Peyer's patch (tissue), 4 donors: ENCODE measurements around the gene CDH4. TPM values are rescaled to one million over a fixed set of nuclear protein-coding genes. Genes with fewer than 3 reads are reported as not detected.
"Not testable (repeated sequence)": the region's sequence is repeated elsewhere in the genome, so short reads cannot be mapped to it uniquely, and the experiment has no call there.

ENCODE experiments used
- DNase-seq, 3 donors: peaks; one replicate each; pipeline ENCODE4 v3.0.0-alpha.2; 2017 to 2019
- H3K27ac ChIP-seq, 4 donors: fragments of 200-600 bp; sonication (generic); one replicate each; pipeline ENCODE4 v1.5.1; 2016 to 2019
- H3K27me3 ChIP-seq, 2 donors: fragments of 200-600 bp; sonication (generic); one replicate each; pipeline ENCODE4 v1.5.1; 2019
- H3K36me3 ChIP-seq, 3 donors: fragments of 200-600 bp; sonication (generic); one replicate each; pipeline ENCODE4 v1.5.1; 2016 to 2019
- H3K4me1 ChIP-seq, 4 donors: fragments of 200-600 bp; sonication (generic); one replicate each; pipeline ENCODE4 v1.5.1; 2016 to 2019
- H3K4me3 ChIP-seq, 4 donors: fragments of 200-600 bp; sonication (generic); 1 replicate in 3 of 4; 2 replicates in 1 of 4; pipeline ENCODE4 v1.5.1; 2016 to 2019; ENCODE audit warnings: mild to moderate bottlenecking in 1 of 4
- H3K9me3 ChIP-seq, 4 donors: fragments of 200-600 bp; sonication (generic); one replicate each; pipeline ENCODE4 v1.5.1; 2016 to 2019; ENCODE audit warnings: mild to moderate bottlenecking in 1 of 4
- POLR2A ChIP-seq, 2 donors: fragments of 450-650 bp; IDR thresholded peaks; one replicate each; pipeline ENCODE4 v1.5.1; 2017; ENCODE audit warnings: antibody characterized with exemption in 2 of 2, mild to moderate bottlenecking in 2 of 2, moderate library complexity in 2 of 2
- total RNA-seq, 4 donors: library from RNA; depleted of rRNA; stranded (reverse); fragments of >200 nt; gene quantifications; one replicate each; pipeline ENCODE4 v1.1.0, GENCODE V29; 2016
- TF ChIP-seq, protein P1 (sequence below), 6 experiments: fragments of 450-650 bp in 4 of 6; fragments of 200-600 bp in 2 of 6; sonication (generic) in 1 of 6; IDR thresholded peaks; one replicate each; pipeline ENCODE4 v1.5.1; 2017 to 2019; ENCODE audit warnings: antibody characterized with exemption in 6 of 6, mild to moderate bottlenecking in 3 of 6, moderate library complexity in 1 of 6

Gene CDH4
- total RNA-seq, 4 donors from 2014 or later, result 0.27 TPM; not detected in 3

DNA sequence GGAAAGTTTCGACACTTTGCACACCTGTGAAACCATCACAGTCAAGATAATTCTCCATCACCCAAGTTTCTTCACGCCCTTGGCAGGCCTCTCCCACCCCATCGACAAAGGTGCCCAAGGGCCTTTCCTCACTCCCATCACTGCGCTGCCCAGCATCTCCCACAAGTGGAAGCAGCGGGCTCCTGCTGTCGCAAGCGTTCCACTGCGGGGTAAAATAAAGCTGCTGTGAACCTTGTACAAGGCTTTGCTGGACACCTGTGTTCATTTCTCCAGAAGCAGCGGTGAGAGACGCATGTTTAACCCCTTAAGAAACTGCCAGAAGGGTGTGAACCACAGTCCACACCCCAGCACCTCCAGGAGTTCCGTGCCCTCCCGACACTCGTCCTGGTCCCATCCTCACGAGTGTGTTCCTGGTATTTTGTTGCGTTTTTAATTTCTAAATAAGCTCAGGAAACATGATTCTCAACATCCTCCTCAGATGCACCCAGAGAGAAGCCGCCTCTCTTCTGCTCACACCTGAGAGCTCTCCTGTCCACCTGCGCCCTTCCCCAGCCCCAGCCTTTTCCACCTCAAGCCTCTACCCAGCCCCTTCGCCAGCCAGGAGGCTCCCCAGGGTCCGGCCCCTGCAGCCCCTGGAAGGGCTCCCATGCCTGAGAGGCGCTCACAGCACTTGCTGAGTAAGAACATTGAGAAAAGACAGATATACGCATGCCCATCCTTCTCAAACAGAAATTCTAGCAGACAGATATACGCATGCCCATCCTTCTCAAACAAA, 716.2 kb downstream of the CDH4 start:
- peak in 1 of 3 donors; percentile 26 for DNase-seq
- Histone ChIP-seq H3K27me3 (peaks cover 0 to 11% of the 10 kb centered on the region in 2 donors), H3K36me3 (no peaks in the 10 kb centered on the region), H3K4me3 (no peak overlapping the region), H3K4me1 (no peaks in the 10 kb centered on the region), H3K9me3 (no peaks in the 10 kb centered on the region), H3K27ac (no peak overlapping the region)
- no peak for TF ChIP-seq POLR2A (IDR thresholded peaks at IDR 0.05)
- TF ChIP-seq, protein P1, sequence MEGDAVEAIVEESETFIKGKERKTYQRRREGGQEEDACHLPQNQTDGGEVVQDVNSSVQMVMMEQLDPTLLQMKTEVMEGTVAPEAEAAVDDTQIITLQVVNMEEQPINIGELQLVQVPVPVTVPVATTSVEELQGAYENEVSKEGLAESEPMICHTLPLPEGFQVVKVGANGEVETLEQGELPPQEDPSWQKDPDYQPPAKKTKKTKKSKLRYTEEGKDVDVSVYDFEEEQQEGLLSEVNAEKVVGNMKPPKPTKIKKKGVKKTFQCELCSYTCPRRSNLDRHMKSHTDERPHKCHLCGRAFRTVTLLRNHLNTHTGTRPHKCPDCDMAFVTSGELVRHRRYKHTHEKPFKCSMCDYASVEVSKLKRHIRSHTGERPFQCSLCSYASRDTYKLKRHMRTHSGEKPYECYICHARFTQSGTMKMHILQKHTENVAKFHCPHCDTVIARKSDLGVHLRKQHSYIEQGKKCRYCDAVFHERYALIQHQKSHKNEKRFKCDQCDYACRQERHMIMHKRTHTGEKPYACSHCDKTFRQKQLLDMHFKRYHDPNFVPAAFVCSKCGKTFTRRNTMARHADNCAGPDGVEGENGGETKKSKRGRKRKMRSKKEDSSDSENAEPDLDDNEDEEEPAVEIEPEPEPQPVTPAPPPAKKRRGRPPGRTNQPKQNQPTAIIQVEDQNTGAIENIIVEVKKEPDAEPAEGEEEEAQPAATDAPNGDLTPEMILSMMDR (IDR thresholded peaks at IDR 0.05), result no peak

DNA sequence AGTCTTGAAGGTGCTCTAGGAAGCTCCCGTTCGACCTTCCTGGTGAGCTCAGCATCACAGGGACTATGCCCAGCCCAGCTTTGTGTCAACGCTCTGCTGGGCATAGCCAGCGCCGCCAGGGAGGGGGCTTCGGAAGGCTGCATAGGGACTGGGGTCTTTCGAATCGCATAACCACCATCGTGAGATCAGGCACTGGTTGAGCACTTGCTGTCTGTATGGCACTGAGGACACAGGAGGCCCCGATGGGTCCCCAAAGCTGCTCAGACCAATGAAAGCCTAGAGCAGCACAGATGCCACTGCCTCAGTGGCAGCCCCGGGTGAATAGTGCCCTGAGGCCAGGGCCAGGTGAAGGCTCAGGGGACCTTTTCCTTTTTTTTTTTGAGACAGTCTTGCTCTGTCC, 716.9 kb downstream of the CDH4 start:
- DNase-seq, result peak in 1 of 3 donors; percentile 30
- TF ChIP-seq, protein P1 (IDR thresholded peaks at IDR 0.05), result no peak
- TF ChIP-seq POLR2A (IDR thresholded peaks at IDR 0.05), result no peak
- no peak overlapping the region for H3K27ac ChIP-seq
- peaks cover 0 to 11% of the 10 kb centered on the region in 2 donors for H3K27me3 ChIP-seq
- no peaks in the 10 kb centered on the region for H3K9me3 ChIP-seq
- H3K4me3 ChIP-seq, result no peak overlapping the region
- H3K4me1 ChIP-seq, result no peaks in the 10 kb centered on the region
- H3K36me3 ChIP-seq, result peaks cover 0 to 5% (median 0%) of the 10 kb centered on the region in 3 donors

DNA sequence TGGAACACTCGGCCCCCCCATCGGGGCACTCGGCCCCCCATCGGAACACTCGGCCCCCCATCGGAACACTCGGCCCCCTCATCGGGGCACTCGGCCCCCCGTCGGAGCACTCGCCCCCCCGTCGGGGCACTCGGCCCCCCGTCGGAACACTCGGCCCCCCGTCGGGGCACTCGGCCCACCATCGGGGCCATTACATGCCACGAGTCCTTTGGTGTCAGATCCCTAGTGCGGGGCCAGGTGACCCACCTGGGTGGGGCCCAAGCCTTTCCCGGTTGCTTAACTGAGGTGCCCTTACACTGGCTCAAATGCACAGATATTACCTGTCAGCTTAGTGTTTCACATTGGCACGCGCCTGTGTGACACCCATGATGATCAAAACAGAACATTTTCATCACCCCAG, 717.7 kb downstream of the CDH4 start:
- Histone ChIP-seq H3K27ac (no peak overlapping the region), H3K36me3 (peaks cover 0 to 11% (median 0%) of the 10 kb centered on the region in 3 donors), H3K9me3 (no peaks in the 10 kb centered on the region), H3K4me1 (no peaks in the 10 kb centered on the region), H3K27me3 (peaks cover 0 to 11% of the 10 kb centered on the region in 2 donors), H3K4me3 (no peak overlapping the region)
- TF ChIP-seq, protein P1 (IDR thresholded peaks at IDR 0.05), result no peak
- TF ChIP-seq POLR2A (IDR thresholded peaks at IDR 0.05), result no peak
- DNase-seq, result no peak

DNA sequence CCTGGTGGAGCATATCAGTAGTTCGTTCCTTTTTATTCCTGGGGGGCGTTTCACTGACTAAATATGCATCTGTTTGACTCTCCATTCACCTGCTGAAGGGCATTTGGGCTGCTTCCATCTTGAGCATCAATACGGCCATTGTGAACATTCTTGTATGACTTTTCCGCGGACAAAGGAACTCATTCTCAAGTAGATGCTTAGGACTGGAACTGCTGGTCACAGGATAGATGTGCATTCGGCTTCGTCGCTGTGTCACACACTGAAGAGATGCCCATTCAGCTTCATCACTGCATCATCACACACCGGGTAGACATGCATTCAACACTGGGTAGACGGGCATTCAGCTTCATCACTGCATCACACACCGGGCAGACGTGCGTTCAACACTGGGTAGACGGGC, 718.3 kb downstream of the CDH4 start:
- no peak for TF ChIP-seq POLR2A (IDR thresholded peaks at IDR 0.05)
- TF ChIP-seq, protein P1 (IDR thresholded peaks at IDR 0.05), result no peak

DNA sequence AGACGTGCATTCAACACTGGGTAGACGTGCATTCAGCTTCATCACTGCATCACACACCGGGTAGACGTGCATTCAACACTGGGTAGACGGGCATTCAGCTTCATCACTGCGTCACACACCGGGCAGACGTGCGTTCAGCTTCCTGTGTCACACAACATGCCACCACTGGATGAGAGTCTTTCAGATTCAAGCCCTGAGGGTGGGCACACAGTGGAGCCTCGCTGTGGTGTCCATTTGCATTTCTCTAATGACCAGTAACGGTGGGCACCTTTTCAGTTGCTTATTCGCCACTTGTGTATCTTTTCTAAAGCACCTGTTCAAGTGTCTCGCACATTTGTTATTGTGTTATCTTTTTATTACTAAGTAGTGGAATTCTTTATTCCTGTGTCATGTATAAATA, 719.5 kb downstream of the CDH4 start:
- H3K4me1 ChIP-seq, H3K27me3 ChIP-seq, H3K27ac ChIP-seq, H3K9me3 ChIP-seq, DNase-seq, H3K4me3 ChIP-seq: not testable (repeated sequence)
- peaks cover 0 to 25% (median 0%) of the 10 kb centered on the region in 3 donors for H3K36me3 ChIP-seq

More for the DNA sequence above, 718.3 kb downstream of the CDH4 start:
- H3K27me3 ChIP-seq, result peaks cover 0 to 11% of the 10 kb centered on the region in 2 donors
- no peaks in the 10 kb centered on the region for H3K9me3 ChIP-seq
- peaks cover 0 to 14% (median 0%) of the 10 kb centered on the region in 3 donors for H3K36me3 ChIP-seq
- H3K4me3 ChIP-seq, result no peak overlapping the region
- H3K4me1 ChIP-seq, result no peaks in the 10 kb centered on the region
- DNase-seq, result no peak
- H3K27ac ChIP-seq, result no peak overlapping the region

DNA sequence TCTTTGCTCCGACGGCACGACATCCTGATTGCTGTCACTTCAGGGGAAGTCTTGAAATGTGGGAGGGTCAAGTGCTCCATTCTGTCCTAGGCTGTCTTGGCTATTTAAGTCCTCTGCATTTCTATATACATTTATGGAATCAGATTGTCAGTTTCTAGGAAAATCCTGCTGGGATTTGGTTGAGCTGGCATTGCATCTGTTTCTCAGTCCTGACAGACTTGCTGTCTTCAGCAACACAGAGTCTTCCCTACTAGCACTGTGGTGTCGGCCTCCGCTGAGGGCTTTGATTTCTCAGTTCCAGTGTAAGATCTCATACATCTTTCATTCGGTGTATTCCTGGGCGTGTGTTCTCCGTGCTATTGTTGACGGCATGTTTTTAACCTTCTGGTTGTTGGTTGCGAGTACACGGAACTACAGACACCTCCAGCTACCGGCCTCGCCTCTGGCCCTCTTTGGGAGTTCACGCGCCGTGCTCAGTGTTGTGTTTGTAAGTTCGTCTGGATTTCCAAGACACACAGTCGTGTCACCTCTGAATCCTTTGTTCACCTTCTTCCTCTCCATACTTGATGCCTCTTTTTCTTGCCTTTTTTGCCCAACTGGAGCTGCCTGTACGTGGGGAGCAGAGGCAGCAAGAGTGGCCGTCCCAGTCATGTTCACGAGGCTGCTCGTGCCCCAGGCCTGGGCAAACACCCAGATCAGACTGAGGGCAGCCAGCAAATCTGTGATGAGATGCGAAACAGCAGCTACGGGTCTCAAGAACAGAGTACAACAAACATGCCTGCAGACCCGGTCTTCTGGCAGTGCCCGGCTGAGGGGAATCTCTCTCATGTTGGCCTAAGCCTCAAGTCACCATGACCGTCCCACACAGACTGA, 720.8 kb downstream of the CDH4 start:
- Histone ChIP-seq H3K4me3 (no peak overlapping the region), H3K9me3 (no peaks in the 10 kb centered on the region), H3K27ac (no peak overlapping the region), H3K4me1 (no peaks in the 10 kb centered on the region), H3K27me3 (no peaks in the 10 kb centered on the region), H3K36me3 (peaks cover 0 to 27% (median 0%) of the 10 kb centered on the region in 3 donors)
- TF ChIP-seq POLR2A (IDR thresholded peaks at IDR 0.05), result no peak
- TF ChIP-seq, protein P1 (IDR thresholded peaks at IDR 0.05), result no peak
- DNase-seq, result no peak
